NK-92 treated with Interleukin-12 subunit alpha and Interleukin-12 subunit beta, amount 100 ng/mL, for 24 hours (cell line): ENCODE measurements around the gene TMEM52.
"Not testable (repeated sequence)": the region's sequence is repeated elsewhere in the genome, so short reads cannot be mapped to it uniquely, and the experiment has no call there.

ENCODE experiments used
- DNase-seq: peaks from one replicate; lab custom pipeline; 2025; lab: John Stamatoyannopoulos, UW

Gene TMEM52

DNA sequence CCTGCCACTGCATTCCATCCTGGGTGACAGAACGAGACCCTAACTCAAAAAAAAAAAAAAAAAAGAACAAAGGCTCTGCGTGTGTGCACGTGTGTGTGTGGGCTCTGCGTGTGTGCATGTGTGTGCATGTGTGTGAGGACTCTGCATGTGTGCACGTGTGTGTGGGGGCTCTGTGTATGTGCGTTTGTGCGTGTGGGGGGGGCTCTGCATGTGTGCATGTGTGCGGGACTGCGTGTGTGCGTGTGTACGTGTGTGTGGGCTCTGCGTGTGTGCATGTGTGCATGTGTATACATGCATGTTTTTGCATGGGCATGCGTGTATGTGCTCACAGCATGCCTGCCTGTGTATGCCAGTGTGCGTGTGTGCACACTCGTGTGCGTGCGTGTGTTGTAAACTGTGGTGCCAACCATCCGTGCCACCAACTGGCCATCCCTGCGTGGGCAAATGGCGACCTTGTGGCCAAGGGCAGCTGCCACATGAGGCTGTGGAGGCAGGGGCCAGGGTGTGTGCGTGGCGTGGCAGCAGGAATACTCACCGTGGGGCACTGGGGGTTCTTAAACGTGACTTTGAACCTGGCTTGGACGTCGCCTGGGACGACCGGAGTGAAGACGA lies 26.8 kb upstream of the TMEM52 start:
- DNase-seq: no peak

- no peak for DNase-seq
These were observed 24.9 kb upstream of the TMEM52 start for GRCh38 chr1:1943834-1944570.

- DNase-seq: no peak
These were observed 23.9 kb upstream of the TMEM52 start for GRCh38 chr1:1942753-1943656.

- no peak for DNase-seq
These were observed 23.0 kb upstream of the TMEM52 start for GRCh38 chr1:1941868-1942752.

DNA sequence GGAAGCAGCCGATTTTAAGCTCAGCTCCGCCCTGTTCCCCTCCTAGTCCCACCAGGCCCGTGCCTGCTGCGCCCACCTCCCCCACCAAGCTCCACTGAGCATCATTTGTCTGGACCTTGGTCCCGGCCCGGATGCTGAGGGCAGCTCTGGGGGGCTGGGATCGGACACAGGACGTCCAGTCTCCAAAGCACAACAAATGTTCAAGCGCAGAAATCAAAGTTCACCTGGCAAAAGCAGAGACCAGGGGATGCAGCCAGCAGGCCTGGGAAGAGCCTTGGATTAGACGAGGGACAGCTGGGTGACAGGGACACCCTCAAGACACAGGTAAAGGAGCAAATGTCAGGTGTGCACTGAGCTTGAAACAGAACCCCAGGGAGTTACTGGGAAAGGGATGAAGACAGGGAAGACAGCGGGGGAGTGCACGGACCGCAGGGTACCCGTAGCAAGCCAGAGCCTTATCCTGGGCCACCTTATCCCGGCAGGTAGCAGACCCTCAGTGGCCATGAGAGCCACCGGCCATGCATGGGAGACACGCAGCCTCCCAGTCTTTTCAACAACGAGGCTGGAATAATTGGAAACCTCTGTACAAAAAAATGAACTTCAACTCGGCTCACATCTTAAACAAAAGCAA lies 22.2 kb upstream of the TMEM52 start:
- DNase-seq: no peak

DNA sequence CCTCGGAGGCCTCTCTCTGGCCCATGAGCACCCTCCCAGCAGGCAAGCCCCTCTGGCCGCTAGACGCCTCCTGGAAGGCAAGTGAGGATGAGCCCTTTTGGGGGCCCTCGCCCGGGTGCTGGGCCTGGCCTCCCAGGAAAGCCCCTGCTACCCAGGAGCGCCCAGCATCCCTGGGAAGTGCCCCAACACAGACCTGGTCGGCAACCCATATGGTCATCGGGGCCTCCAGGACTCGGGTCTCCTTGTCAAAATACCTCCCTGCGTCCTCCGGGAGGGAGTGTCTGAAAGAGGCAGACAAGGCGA lies 21.0 kb upstream of the TMEM52 start:
- no peak for DNase-seq

GRCh38 chr1:1939296-1940122 lies 20.4 kb upstream of the TMEM52 start:
- DNase-seq: no peak

DNA sequence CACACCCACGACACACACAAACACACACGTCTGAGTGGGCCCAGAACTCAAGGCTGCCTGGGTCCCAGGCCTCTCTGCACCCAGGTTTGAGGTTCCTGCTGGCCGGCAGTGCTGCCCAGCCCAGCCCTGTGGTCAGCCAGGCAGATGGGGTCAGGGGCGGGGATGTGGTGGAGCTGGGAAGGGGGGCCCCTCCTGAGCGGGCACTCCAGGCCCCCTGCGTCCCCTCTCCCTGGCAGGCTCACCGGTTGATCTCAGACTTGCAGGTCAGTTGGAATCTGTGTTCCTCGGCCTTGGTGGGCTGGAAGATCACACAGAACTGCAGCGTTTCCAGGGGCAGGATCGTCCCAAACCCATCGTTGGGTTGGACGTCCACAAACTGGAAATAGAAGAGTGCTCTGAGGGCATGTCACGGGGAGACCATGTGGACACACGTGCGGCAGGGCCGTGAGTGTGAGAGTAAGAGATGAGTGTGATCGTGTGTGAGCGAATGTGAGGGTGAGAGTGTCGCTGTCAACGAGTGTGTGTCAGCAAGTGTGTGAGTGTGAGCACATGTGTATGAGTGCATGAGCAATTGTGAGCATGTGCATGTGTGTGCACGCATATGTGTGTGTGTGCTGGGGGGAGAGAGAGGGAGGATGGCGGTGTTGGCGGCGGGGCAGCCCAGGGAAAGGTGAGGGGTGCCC lies 19.7 kb upstream of the TMEM52 start:
- DNase-seq: no peak

GRCh38 chr1:1938276-1938573 lies 19.1 kb upstream of the TMEM52 start:
- DNase-seq: no peak

DNA sequence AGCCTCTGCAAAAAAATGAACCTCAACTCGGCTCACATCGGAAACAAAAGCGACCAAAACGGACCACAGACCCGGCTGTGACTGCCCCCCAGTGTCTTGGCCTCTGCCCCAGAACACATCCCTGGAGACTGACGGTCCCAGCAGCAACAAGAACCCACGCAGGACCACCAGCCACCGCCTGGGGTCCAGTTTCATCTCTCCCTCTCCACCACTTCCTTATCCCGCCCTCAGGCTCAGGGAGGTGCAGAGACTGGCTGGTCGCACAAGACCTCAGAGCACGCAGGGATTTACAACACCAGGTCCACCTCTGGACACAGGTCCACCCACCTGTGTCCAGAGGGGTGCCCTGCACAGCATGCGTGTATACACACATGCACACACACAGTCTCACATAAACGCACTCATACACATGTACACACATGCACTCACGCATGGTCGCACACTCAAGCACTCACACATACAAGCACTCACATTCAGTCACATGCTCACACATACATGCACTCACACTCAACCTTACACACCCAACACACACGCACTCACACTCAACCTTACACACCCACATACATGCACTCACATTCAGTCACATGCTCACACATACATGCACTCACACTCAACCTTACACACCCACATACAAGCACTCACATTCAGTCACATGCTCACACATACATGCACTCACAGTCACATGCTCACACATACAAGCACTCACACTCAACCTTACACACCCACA lies 18.6 kb upstream of the TMEM52 start:
- DNase-seq: no peak

GRCh38 chr1:1937061-1937460 lies 18.0 kb upstream of the TMEM52 start:
- no peak for DNase-seq

DNA sequence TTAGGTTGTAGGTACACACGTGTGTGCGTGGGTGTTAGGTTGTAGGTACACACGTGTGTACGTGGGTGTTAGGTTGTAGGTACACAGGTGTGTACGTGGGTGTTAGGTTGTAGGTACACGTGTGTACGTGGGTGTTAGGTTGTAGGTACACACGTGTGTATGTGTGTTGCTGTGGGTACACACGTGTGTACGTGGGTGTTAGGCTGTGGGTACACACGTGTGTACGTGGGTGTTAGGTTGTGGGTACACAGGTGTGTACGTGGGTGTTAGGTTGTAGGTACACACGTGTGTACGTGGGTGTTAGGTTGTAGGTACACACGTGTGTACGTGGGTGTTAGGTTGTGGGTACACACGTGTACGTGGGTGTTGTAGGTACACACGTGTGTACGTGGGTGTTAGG lies 15.8 kb upstream of the TMEM52 start:
- not testable (repeated sequence) for DNase-seq

DNA sequence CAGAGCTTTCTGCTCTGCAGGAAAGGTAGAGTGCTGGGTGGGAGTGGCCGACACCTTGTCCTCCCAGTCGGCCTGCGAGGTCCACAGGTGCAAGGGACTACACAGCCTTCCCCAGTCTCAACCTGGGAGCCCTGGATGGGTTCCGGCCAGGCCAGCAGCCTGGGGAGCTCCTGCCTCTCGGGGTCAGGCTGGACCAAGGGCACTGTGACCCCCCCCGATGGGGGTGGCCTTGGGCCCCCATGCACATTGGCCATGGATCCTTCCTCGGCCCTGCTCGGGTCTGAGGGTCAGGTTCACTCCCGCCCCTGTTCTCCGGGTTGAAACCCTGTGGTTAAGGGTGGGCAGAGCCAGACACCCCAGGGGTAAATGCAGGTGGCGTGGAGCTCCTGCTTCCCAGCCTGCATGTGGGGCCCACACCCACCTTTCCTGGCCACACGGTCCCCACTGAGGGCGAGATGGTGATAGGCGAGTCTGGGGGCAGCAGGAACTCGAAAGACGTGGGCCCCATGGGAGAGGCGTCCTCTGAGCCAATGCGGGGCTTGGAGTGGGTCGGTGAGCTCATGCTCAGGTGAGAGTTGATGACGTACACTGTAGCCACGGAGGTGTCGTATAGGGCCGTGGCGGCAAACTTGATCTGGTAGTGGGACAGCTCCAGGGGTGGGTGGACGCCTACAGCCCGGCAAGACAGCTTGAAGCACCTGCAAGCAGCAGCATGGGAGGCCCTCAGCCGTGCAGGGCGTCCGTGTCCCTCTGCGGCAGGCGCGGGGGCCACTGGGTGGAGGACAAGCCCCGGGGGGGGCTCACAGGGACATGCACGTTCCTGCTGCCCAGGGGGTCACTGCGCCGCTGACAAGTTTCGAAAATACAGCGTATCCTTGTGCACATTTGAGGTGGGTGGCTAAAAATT lies 10.8 kb upstream of the TMEM52 start:
- no peak for DNase-seq

GRCh38 chr1:1929102-1929638 lies 10.1 kb upstream of the TMEM52 start:
- no peak for DNase-seq

DNA sequence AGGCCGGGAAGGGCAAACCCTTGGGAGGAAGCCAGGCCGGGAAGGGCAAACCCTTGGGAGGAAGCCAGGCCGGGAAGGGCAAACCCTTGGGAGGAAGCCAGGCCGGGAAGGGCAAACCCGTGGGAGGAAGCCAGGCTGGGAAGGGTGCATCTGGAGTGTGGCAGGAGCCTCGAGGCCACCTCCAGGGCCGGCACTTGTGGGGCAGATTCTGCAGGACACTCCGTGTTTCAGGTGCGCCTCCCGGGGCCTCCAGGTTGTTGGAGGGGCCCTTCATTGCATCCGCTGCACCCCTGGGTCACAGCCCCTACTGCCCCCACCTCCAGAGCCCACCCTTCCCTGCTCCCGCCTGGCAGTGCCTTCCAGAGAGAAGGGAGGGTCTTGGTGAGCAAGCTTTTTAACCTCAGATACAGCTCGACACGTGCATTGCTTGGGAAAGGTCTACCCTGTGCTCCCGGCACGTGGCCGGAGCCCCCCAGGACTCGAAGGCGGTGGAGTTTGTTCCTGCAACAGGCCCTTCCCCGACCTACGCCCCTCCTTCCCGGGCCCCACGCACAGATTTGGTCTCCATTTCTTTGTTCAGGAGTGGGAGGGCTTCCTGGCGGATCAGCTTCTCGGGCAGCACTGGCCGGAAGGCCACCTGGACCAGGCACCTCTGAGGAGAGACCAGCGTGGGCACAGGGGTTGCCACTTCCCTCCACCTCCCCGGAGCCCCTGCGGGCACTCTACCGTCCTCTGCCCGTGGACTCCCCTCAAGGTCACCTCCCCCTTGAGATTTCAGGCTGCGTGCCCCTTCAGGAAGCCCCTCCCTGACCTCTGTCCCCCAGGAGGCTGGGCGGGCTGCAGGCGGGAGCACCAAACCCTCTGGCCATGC lies 9.4 kb upstream of the TMEM52 start:
- DNase-seq: no peak

DNA sequence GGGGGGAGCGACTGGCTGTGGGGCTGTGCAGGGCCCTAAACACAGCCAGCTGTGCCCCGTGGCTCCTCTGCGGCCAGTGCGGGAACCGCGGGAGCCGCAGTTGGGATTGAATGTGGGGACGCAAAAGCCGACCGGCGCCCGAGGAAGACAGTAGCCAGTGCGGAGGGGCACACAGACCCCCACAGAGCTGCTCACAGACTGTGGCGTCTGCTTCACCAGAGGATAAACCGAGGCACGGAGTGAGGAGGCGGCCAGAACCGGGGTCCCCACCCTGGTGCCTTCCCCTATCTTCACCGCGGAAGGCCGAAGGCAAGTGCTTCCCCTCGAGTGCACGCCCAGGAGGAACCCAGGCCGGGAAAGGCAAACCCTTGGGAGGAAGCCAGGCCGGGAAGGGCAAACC lies 8.7 kb upstream of the TMEM52 start:
- DNase-seq: no peak
